Measurements from ENCODE around the gene FOCAD.

The FOCAD gene, protein sequence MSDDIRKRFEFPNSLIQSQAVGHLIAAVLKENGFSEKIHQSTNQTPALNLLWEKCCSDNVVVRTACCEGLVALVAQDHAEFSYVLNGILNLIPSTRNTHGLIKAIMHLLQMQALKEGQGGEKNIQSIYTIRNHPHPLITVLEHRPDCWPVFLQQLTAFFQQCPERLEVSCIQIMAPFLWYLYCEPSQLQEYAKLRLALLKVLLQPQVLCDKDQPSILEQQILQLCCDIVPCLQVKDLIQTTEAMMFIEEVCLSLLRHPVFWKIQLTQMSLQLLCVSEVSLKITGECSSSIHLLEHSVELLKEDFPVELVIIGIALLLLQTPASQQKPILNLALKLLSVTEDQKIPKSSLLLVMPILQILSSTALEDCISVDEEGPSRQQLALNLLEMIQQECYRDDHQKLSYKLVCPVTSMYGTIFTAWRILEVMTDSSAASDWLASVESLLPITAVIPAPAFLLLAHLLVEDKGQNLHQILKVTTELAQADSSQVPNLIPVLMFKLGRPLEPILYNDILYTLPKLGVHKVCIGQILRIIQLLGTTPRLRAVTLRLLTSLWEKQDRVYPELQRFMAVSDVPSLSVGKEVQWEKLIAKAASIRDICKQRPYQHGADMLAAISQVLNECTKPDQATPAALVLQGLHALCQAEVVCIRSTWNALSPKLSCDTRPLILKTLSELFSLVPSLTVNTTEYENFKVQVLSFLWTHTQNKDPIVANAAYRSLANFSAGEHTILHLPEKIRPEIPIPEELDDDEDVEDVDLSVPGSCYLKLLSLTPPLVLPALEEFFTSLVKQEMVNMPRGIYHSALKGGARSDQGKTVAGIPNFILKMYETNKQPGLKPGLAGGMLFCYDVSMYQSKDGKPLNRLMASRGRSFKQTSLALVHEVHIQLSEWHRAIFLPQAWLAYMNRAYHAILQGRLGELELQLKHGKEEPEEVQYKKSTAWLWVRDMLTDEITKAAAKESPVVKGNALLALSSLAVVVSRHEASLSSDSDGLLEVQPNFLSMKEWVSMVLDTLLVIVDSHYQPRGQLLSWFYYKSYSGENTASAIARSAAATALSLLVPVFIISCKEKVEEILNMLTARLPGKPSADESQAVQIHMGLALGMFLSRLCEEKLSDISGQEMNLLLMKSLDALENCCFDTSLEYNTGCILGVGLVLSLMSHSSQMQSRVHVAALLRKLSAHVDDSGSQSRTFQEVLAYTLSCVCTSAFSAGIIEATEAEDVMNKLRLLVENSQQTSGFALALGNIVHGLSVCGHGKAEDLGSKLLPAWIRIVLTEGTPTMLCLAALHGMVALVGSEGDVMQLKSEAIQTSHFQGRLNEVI (N-terminal part only)
- 37.6 to 61.0 reads per million in 2 donors for total RNA-seq

DNA sequence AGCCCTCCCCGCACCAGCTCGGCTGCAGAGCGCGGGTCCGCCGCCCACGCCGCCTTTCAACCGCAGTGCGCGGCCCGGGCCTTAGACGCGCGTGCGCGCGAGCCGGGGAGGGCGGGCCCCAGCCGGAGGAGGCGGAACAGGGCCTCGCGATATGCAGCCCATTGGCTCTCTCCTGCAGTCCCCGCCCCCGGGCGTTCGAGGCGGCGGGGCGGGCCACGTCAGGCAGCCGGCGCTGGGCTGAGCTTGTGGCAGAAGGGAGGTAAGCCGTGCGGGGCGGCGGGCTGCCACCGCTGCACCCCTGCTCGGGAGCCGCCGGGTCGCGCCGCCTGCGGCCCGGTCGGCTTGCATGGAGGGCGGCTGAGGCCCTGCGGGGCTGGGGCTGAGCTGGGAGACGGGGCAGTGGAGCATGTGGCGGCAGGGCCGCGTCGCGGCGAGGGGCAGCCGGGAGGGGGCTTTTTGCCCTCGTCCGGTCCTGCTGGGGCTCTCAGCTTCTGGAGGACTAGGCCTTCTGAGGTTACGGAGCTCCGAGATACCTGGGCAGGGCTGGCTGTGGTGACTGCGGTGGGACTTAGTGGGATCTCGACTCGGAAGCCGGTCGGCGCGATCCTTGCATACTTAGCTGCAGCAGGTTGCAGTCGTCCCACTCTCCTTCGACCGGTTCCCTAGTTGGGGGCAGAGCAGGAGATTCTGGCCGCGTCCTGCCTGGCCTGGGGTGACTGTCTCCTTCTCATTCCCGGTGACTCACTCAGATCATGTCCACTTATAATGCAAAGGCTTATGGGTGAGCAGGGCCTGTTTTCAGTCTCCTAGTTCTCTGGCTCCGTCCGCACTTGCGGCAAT is at the start of gene FOCAD:
Gene FOCAD (plus strand): TSS at position 225 of the 840 bp plus-strand sequence. CDS start 31,095 bp downstream, outside the sequence.
- peak; percentile 93 for DNase-seq

DNA sequence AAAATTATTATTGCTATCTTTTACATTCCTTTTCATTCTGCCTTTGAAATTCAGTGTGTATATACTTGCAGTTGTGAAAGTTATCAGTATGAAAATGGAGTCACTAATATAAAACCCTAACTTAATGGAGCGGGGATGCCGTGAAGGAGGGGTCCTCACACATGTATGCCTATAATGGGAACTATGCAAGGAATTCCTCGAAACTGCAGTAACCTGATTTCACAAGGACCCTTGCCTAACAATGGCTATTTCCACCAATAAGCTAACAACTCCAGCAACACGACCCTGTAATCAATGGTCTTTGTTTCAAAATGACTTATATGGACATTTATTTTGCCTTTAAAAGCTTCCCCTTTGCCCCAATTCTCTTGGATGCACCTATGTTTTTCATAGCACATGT is 49.2 kb upstream of the FOCAD start:
- no peak for DNase-seq

DNA sequence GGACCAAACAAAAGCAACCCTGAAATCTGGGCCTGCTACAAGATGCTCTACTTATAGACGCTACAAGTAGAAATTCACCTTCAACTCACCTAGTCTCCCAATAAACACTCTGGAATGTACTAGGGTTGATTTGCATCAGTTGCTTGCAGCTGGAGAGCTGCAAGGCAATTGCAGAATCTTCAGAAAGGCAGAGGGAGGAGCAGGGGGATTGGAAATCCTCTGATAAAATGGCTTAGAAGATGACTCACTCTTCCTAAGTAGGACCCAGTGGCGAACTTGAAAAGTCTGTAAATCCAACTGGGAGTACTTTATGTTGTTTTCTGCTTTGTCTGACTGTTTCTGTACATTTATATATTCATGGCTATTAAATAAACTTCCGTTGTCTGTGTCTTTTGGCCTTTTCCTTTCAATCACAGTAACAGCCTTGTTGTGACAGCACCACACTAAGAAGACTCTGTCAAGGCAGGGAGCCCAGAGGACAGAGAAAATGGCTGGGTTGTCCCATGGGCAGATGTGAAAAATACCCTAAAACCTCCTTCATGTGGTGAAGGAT is 47.1 kb upstream of the FOCAD start:
- DNase-seq: no peak

DNA sequence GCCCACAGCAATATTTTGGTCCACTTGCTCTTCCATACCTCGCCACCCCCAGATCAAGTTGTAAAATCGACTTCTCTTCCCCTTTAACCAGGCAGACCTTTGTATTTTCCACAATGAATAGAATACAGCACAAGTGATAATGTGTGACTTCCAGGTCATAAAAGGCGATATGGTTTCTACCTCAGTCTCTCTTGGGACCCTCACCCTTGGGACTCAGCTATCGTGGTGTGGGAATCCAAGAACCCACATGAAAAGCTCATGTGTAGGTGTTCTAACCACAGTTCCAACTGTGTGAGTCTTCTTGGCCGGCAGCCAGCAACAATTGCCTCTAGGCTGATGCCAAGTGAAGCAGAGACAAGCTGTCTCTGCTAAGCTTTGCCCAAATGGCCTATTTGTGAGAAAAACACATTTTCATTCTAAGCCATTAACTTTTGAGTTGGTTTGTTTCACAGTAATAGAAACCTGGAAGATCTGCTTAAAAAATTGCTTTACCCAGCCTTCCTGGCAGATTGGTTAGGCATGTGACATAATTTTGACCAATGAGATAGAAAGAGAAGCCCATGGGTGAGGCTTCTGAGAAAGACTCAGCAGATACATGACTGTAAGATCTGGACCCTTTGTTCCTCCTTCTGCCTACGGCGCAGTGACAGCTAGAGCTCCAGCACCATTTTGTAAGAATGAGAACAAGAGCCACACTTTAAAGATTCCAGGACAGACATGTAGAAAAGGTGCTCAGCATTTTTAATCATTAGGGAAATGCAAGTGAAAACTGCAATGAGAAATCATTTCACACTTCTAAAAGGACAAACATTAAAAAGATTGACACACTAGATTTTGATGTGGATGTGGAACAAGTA is 43.5 kb upstream of the FOCAD start:
- peak; percentile 73 for DNase-seq

DNA sequence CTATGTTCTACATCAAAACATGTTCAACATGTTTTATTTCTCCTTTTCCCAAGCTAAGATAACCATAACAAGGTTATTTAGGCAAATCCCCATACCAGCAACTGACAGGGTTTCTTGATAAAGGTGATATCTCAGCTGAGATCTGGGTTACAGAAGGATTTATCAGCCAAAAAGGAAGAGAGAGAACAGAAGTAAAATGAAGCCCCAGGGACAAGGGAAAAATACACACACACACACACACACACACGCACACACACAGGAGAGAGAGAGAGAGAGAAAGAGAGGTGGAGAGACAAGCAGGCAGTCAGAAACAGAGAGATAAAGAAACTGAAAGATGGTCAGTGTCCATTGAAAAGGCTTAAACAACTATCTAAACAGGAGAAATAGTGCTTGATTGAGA is 42.0 kb upstream of the FOCAD start:
- DNase-seq: no peak

DNA sequence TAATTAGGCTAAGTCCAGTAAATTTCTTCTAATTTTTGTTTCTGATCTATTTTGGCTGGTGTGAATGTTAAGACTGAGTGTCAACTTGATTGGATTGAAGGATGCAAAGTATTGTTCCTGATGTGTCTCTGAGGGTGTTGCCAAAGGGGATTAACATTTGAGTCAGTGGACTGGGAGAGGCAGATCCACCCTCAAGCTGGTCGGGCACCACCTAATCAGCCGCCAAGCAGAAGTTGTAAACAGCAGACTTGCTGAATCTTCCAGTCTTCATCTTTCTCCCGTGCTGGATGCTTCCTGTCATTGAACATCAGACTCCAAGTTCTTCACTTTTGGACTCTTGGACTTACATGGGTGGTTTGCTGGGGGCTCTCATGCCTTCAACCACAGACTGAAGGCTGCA is 40.4 kb upstream of the FOCAD start:
- DNase-seq: no peak

DNA sequence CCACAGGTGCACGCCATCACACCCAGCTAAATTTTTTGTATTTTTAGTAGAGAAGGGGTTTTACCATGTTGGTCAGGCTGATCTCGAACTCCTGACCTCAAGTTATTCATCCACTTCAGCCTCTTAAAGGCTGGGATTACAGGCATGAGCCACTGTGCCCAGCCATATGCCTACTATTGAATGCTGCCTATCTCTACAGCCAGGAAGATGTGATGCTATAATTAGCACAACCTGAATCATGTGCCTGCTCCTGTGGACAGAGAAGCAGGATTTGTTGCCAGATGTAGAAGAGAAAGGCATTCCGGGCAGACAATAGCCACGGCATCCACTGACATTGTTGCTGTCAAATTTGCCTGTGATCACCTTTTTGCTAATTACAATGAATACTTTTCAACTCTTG is 37.4 kb upstream of the FOCAD start:
- DNase-seq: no peak

DNA sequence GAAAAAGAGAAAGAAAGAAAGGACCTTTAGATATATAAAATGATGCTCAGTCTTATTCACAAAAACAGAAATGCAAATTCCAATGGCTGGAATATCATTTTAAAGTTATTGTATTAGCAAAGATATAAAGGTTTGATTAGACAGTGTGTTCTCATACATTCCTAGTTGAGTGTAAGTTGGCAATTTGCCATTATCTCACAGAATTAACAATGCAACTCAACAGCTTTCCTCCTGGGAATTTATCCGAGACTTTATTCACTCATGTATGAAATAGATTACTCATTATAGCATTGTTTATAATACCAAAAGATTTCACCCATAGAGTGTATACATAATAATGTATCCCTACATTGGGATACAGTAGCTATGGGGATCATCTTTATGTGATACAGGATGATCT is 34.7 kb upstream of the FOCAD start:
- no peak for DNase-seq

DNA sequence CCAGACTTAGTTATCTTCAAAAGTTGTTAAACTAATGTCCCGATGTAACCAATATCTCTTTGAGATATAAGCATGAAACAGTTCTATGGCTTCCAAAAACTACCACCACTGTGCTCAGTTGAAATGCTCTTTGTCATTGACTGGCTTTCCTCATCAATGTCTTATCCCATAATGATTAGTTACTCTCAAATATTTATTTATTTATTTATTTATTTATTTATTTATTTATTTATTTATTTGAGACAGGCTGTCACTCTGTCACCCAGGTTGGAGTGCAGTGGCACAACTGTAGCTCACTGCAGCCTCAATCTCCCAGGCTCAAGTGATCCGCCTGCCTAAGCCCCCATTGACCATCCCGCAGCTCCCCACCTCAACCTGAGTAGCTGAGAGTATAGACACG is 33.7 kb upstream of the FOCAD start:
- DNase-seq: no peak

DNA sequence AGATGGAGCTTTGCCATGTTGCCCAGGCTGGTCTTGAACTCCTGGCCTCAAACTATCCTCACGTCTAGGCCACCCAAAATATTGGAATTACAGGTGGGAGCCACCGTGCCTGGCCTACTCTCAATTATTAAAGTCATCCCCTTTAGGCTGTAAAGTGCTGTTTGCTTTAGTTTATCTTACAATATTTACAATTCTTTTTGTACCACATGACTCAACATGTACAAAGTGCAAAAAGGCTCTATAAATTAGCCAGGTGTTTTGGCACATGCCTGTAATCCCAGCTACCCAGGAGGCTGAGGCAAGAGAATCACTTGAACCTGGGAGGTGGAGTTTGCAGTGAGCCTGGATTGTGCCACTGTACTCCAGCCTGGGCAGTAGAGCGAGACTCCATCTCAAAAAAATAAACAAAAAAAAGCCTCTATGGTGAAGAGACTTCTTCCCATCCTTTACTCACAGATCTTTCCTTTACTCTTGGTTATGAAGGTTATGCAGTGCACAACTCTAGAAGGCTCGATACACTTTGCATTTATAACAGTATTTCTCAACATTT is 33.2 kb upstream of the FOCAD start:
- DNase-seq: no peak

DNA sequence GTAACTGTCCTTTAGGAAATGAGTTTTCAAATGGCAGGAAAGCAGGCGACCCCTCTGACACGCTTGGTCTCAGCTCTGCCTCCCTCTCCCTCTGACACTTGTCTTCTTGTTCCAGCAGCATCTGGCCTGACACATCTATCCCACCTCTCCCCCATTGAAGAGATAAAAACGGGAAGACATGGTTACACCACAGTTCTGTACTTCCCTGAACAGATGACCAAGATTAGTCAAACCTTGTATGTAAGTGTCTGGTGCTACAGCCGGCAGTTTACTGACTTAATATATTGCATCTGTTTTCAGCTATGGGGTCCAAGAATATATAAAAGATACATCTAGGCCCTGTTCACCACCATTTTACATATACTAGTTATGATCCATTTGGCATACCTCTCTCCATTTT is 32.1 kb upstream of the FOCAD start:
- no peak for DNase-seq

DNA sequence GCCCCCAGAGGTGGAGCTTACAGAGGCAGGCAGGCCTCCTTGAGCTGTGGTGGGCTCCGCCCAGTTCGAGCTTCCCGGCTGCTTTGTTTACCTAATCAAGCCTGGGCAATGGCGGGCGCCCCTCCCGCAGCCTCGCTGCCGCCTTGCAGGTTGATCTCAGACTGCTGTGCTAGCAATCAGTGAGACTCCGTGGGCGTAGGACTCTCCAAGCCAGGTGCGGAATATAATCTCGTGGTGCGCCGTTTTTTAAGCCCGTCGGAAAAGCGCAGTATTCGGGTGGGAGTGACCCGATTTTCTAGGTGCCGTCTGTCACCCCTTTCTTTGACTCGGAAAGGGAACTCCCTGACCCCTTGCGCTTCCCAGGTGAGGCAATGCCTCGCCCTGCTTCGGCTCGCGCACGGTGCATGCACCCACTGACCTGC is 25.8 kb upstream of the FOCAD start:
- DNase-seq: peak; percentile 28

DNA sequence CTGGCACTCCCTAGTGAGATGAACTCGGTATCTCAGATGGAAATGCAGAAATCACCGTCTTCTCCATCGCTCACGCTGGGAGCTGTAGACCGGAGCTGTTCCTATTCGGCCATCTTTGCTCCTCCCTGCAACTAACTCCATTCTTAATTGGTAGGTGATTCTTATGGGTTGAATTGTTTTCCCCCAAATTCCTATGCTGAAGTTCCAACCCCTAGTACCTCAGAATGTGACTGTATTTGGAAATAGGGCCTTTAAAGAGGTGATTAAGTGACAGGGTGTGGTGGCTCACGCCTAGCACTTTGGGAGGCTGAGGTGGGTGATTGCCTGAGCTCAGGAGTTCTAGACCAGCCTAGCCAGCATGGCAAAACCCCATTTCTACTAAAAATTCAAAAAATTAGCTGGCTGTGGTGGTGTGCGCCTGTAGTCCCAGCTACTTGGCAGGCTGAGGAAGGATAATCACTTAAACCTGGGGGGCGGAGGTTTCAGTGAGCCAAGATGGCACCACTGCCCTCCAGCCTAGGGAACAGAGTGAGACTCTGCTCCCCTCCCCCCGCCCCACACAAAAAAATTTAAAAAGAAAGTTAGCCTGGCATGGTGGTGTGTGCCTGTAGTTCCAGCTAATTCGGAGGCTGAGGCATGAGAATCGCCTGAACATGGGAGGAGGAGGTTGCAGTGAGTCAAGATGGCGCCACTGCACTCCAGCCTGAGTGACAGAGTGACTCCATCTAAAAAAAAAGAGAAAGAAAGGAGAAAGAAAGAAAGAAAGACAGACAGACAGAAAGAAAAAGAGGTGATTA is 25.2 kb upstream of the FOCAD start:
- DNase-seq: no peak

DNA sequence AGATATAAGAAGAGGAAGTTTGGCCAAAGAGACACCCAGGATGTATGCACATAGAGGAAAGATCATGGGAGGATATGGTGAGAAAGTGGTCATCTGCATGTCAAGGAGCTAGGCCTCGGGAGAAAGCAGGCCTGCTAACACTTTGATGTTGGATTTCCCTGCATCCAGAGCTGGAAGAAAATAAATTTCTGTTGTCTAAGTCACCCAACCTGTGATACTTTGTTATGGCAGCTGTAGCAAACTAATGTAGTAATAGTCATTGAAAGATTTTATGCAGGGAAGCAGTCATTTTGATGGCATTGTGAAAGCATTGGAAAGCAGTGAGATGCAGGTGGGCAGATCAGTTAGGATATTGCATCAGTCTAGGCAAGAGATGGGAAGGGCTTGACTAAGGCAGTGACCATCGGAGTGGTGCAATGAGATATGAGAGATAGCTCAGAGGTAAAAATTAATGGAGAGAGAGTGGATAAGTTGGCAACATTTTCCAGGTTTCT is 24.5 kb upstream of the FOCAD start:
- no peak for DNase-seq

DNA sequence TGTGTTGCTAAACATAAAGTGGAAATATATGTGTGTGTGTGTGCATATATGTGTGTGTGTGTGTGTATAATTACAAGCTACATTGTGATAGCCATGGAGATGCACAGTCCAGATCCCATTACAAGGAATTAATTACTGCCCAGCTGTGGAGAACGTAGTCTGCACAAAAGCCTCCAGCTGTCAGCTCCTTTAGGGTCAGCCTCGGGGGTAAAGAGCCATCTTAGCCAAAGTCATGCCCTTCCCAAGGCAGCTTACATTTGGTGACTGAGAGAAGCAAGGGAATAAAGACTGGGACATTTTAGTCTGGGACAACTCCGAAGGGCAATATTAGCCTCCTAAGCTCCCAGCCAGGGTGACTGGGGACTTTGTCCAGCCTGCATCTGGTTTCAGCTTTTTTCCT is 21.9 kb upstream of the FOCAD start:
- no peak for DNase-seq

DNA sequence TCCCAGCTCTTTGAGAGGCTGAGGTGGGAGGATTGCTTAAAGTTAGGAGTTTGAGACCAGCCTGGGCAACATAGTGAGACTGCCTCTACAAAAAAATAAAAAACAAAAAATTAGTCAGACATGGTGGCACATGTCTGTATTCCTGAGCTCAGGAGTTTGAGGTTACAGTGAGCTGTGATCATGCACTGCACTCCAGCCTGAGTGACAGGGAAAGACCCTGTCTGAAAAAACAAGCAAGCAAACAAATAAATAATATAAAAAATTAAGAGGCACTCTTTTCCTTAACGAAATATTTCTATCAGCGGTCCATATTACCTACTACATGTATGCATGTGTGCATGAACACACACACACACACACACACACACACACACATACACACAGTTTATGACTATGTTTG is 20.9 kb upstream of the FOCAD start:
- DNase-seq: no peak

DNA sequence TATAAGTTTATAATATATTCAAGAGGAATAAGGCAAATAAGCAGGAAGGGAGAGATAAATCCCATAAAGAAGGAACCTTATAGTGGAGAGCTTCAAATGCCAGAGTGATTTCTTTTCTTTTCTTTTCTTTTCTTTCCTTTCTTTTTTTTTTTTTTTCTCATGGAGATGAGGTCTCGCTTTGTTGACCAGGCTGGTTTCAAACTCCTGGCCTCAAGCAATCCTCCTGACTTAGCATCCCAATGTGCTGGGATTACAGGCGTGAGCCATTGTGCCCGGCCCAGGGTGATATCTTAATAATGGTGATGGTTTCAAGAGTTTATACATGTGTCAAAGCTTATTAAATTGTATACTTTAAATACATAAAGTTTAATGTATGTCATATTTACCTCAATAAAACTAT is 19.6 kb upstream of the FOCAD start:
- no peak for DNase-seq

DNA sequence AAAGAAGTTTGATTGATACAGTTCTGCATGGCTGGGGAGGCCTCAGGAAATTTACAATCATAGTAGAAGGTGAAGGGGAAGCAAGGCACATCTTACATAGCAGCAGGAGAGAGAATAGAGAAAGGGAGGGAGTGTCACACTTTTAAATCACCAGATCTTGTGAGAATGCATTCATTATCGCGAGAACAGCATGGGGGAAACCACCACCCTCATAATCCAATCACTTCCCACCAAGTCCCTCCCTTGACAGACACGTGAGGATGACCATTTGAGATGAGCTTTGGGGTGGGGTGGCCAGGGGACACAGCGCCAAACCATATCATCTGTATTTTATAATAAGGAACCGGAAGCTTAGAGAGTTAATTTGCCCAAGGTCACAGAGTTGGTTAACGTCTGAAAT is 13.7 kb upstream of the FOCAD start:
- no peak for DNase-seq

DNA sequence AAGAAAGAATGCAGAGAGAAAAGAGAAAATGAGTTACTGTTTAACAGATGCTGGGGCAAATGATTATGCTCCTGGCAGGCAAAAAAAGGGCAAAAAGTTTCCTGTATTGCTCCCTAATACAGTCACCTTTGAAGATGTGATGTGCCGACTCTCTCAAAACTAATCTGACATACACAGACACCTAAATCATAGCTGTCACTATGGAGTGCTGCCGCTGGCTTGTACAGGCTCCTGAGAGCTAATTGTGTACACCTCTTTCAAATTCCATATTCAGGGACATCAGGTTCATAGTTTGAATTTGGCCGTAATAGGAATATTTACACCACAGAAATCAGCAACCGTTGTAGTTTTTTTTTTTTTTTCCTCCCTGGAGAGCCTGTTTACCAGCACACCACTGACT is 12.4 kb upstream of the FOCAD start:
- DNase-seq: no peak

Measured in T-helper 9 cell (primary cell).